ENCODE data around the gene MACROD1. TPM values are rescaled to one million over a fixed set of nuclear protein-coding genes. Genes with fewer than 3 reads are reported as not detected.

Gene MACROD1
- total RNA-seq, 1 donor from 2014 or later, result 4.1 TPM

- no peaks in the 10 kb centered on the region for H3K9me3 Mint-ChIP-seq (ENCODE audit: unreplicated experiment)
- no peak for DNase-seq (ENCODE audit: low spot score)
- TF ChIP-seq, protein P1, sequence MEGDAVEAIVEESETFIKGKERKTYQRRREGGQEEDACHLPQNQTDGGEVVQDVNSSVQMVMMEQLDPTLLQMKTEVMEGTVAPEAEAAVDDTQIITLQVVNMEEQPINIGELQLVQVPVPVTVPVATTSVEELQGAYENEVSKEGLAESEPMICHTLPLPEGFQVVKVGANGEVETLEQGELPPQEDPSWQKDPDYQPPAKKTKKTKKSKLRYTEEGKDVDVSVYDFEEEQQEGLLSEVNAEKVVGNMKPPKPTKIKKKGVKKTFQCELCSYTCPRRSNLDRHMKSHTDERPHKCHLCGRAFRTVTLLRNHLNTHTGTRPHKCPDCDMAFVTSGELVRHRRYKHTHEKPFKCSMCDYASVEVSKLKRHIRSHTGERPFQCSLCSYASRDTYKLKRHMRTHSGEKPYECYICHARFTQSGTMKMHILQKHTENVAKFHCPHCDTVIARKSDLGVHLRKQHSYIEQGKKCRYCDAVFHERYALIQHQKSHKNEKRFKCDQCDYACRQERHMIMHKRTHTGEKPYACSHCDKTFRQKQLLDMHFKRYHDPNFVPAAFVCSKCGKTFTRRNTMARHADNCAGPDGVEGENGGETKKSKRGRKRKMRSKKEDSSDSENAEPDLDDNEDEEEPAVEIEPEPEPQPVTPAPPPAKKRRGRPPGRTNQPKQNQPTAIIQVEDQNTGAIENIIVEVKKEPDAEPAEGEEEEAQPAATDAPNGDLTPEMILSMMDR (IDR thresholded peaks at IDR 0.05; ENCODE audit: unreplicated experiment), result no peak
- H3K27ac Mint-ChIP-seq (ENCODE audit: unreplicated experiment), result no peak overlapping the region
- H3K27me3 Mint-ChIP-seq (ENCODE audit: unreplicated experiment), result peaks cover 26% of the 10 kb centered on the region
- no peaks in the 10 kb centered on the region for H3K36me3 Mint-ChIP-seq (ENCODE audit: low read depth, unreplicated experiment)
- H3K4me3 Mint-ChIP-seq (ENCODE audit: unreplicated experiment), result no peak overlapping the region
- H3K4me1 Mint-ChIP-seq (ENCODE audit: unreplicated experiment), result peaks cover 3% of the 10 kb centered on the region
Observed at GRCh38 chr11:64011371-64011770, 154.5 kb downstream of the MACROD1 start.

DNA sequence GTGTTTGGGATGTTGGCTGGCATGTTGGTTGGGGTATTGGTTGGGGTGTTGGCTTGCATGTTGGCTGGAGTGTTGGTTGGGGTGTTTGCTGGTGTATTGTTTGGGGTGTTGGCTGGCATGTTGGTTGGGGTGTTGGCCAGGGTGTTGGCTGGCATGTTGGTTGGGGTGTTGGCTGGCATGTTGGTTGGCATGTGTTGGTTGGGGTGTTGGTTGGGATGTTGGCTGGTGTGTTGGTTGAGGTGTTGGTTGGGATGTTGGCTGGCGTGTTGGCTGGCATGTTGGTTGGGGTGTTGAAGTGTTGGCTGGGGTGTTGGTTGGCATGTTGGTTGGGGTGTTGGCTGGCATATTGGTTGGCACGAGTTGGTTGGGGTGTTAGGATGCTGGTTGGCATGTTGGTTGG, 155.1 kb downstream of the MACROD1 start:
- Mint-ChIP-seq H3K27me3 (ENCODE audit: unreplicated experiment) (peaks cover 30% of the 10 kb centered on the region), H3K4me1 (ENCODE audit: unreplicated experiment) (peaks cover 3% of the 10 kb centered on the region), H3K4me3 (ENCODE audit: unreplicated experiment) (no peak overlapping the region), H3K36me3 (ENCODE audit: low read depth, unreplicated experiment) (no peaks in the 10 kb centered on the region), H3K27ac (ENCODE audit: unreplicated experiment) (no peak overlapping the region), H3K9me3 (ENCODE audit: unreplicated experiment) (no peaks in the 10 kb centered on the region)
- TF ChIP-seq, protein P1 (IDR thresholded peaks at IDR 0.05; ENCODE audit: unreplicated experiment), result no peak
- DNase-seq (ENCODE audit: low spot score), result no peak

- H3K27ac Mint-ChIP-seq (ENCODE audit: unreplicated experiment), result no peak overlapping the region
- no peaks in the 10 kb centered on the region for H3K9me3 Mint-ChIP-seq (ENCODE audit: unreplicated experiment)
- H3K36me3 Mint-ChIP-seq (ENCODE audit: low read depth, unreplicated experiment), result no peaks in the 10 kb centered on the region
- H3K4me1 Mint-ChIP-seq (ENCODE audit: unreplicated experiment), result peaks cover 3% of the 10 kb centered on the region
- TF ChIP-seq, protein P1 (IDR thresholded peaks at IDR 0.05; ENCODE audit: unreplicated experiment), result no peak
- no peak for DNase-seq (ENCODE audit: low spot score)
- H3K4me3 Mint-ChIP-seq (ENCODE audit: unreplicated experiment), result no peak overlapping the region
- H3K27me3 Mint-ChIP-seq (ENCODE audit: unreplicated experiment), result peaks cover 28% of the 10 kb centered on the region
Observed at GRCh38 chr11:64009710-64010109, 156.2 kb downstream of the MACROD1 start.

- Mint-ChIP-seq H3K4me1 (ENCODE audit: unreplicated experiment) (peaks cover 3% of the 10 kb centered on the region), H3K27ac (ENCODE audit: unreplicated experiment) (no peak overlapping the region), H3K4me3 (ENCODE audit: unreplicated experiment) (no peak overlapping the region), H3K27me3 (ENCODE audit: unreplicated experiment) (peaks cover 27% of the 10 kb centered on the region), H3K36me3 (ENCODE audit: low read depth, unreplicated experiment) (no peaks in the 10 kb centered on the region), H3K9me3 (ENCODE audit: unreplicated experiment) (no peaks in the 10 kb centered on the region)
- TF ChIP-seq, protein P1 (IDR thresholded peaks at IDR 0.05; ENCODE audit: unreplicated experiment), result no peak
- no peak for DNase-seq (ENCODE audit: low spot score)
Observed at GRCh38 chr11:64008914-64009633, 156.8 kb downstream of the MACROD1 start.

- peaks cover 27% of the 10 kb centered on the region for H3K27me3 Mint-ChIP-seq (ENCODE audit: unreplicated experiment)
- H3K27ac Mint-ChIP-seq (ENCODE audit: unreplicated experiment), result no peak overlapping the region
- H3K4me1 Mint-ChIP-seq (ENCODE audit: unreplicated experiment), result peaks cover 3% of the 10 kb centered on the region
- no peak for DNase-seq (ENCODE audit: low spot score)
- no peaks in the 10 kb centered on the region for H3K36me3 Mint-ChIP-seq (ENCODE audit: low read depth, unreplicated experiment)
- TF ChIP-seq, protein P1 (IDR thresholded peaks at IDR 0.05; ENCODE audit: unreplicated experiment), result no peak
- no peak overlapping the region for H3K4me3 Mint-ChIP-seq (ENCODE audit: unreplicated experiment)
- H3K9me3 Mint-ChIP-seq (ENCODE audit: unreplicated experiment), result no peaks in the 10 kb centered on the region
Observed at GRCh38 chr11:64008283-64008913, 157.5 kb downstream of the MACROD1 start.
